HG02759 (cell line): ENCODE results near the gene B3GALT6.
"Not testable (repeated sequence)": the region's sequence is repeated elsewhere in the genome, so short reads cannot be mapped to it uniquely, and the experiment has no call there.

Experiments
- ATAC-seq: cut with Tn5 transposase; IDR thresholded peaks from one replicate; pipeline ENCODE4 v1.9.1; 2021; ENCODE audit warnings: mild to moderate bottlenecking, moderate library complexity; ENCODE audit not compliant: unreplicated experiment

The B3GALT6 gene

GRCh38 chr1:1232208-1232795 lies at the start of gene B3GALT6:
Gene B3GALT6, plus strand, starts transcription at chr1:1232237. Its CDS starts 42 bp downstream, at chr1:1232279.
- ATAC-seq: no peak

- no peak for ATAC-seq
Observed at GRCh38 chr1:1182491-1183220, 49.4 kb upstream of the B3GALT6 start.

- no peak for ATAC-seq
Observed at GRCh38 chr1:1183221-1183747, 48.8 kb upstream of the B3GALT6 start.

- ATAC-seq: no peak
Observed at GRCh38 chr1:1183833-1184775, 47.9 kb upstream of the B3GALT6 start.

- ATAC-seq: no peak
Observed at GRCh38 chr1:1185101-1185765, 46.8 kb upstream of the B3GALT6 start.

GRCh38 chr1:1187938-1188337 lies 44.1 kb upstream of the B3GALT6 start:
- no peak for ATAC-seq

- no peak for ATAC-seq
Observed at GRCh38 chr1:1189111-1189510, 42.9 kb upstream of the B3GALT6 start.

GRCh38 chr1:1191734-1192133 lies 40.3 kb upstream of the B3GALT6 start:
- no peak for ATAC-seq

- no peak for ATAC-seq
Observed at GRCh38 chr1:1194723-1195122, 37.3 kb upstream of the B3GALT6 start.

- not testable (repeated sequence) for ATAC-seq
Observed at GRCh38 chr1:1195726-1196125, 36.3 kb upstream of the B3GALT6 start.

- ATAC-seq: no peak
Observed at GRCh38 chr1:1196431-1197187, 35.4 kb upstream of the B3GALT6 start.

GRCh38 chr1:1197188-1197500 lies 34.9 kb upstream of the B3GALT6 start:
- no peak for ATAC-seq

- no peak for ATAC-seq
Observed at GRCh38 chr1:1197551-1198422, 34.2 kb upstream of the B3GALT6 start.

GRCh38 chr1:1198423-1199140 lies 33.5 kb upstream of the B3GALT6 start:
- no peak for ATAC-seq

GRCh38 chr1:1199141-1199960 lies 32.7 kb upstream of the B3GALT6 start:
- ATAC-seq: no peak

- no peak for ATAC-seq
Observed at GRCh38 chr1:1199961-1200875, 31.8 kb upstream of the B3GALT6 start.
